BE2C (cell line): ENCODE results near the gene IFI27.
A peak's percentile ranks its signal among the peaks of the same experiment; 100 is the strongest.

ENCODE experiments used
- DNase-seq: peaks from one replicate; pipeline ENCODE4 v3.0.0-alpha.2; 2020
- H3K27me3 ChIP-seq: fragments of 250-450 bp; sonication (Bioruptor Pico); 2 replicates; pipeline ENCODE4 v1.5.1; 2020; ENCODE audit warnings: mild to moderate bottlenecking
- H3K36me3 ChIP-seq: fragments of 250-450 bp; sonication (Bioruptor Pico); 2 replicates; pipeline ENCODE4 v1.5.1; 2020; ENCODE audit warnings: mild to moderate bottlenecking
- H3K4me1 ChIP-seq: fragments of 250-450 bp; sonication (Bioruptor Pico); 2 replicates; pipeline ENCODE4 v1.5.1; 2020
- H3K4me3 ChIP-seq: 2 replicates; pipeline ENCODE4 v1.5.1; 2011; ENCODE audit warnings: low read depth, low read length
- H3K9me3 ChIP-seq: fragments of 250-450 bp; sonication (Bioruptor Pico); 2 replicates; pipeline ENCODE4 v1.5.1; 2020
- CTCF ChIP-seq: IDR thresholded peaks from 2 replicates; pipeline ENCODE4 v1.5.1; 2012; ENCODE audit warnings: mild to moderate bottlenecking, low read depth, low read length

Gene IFI27

GRCh38 chr14:94113908-94114588, 3.5 kb downstream of the IFI27 start:
- H3K27me3 ChIP-seq: no peaks in the 10 kb centered on the region
- no peak for TF ChIP-seq CTCF
- no peak for DNase-seq
- H3K36me3 ChIP-seq: no peaks in the 10 kb centered on the region
- H3K4me1 ChIP-seq: peaks cover 27% of the 10 kb centered on the region
- no peaks in the 10 kb centered on the region; the same call in none of the 2 replicates for H3K9me3 ChIP-seq
- no peak overlapping the region for H3K4me3 ChIP-seq

GRCh38 chr14:94114589-94115057, 4.1 kb downstream of the IFI27 start:
- DNase-seq: no peak
- H3K36me3 ChIP-seq: no peaks in the 10 kb centered on the region
- no peak overlapping the region for H3K4me3 ChIP-seq
- no peaks in the 10 kb centered on the region for H3K27me3 ChIP-seq
- H3K9me3 ChIP-seq: no peaks in the 10 kb centered on the region; the same call in none of the 2 replicates
- H3K4me1 ChIP-seq: peaks cover 27% of the 10 kb centered on the region
- no peak for TF ChIP-seq CTCF

GRCh38 chr14:94115058-94115591, 4.6 kb downstream of the IFI27 start:
- H3K36me3 ChIP-seq: no peaks in the 10 kb centered on the region
- no peaks in the 10 kb centered on the region; the same call in none of the 2 replicates for H3K9me3 ChIP-seq
- no peak for TF ChIP-seq CTCF
- DNase-seq: peak; percentile 41
- H3K27me3 ChIP-seq: no peaks in the 10 kb centered on the region
- H3K4me1 ChIP-seq: peaks cover 27% of the 10 kb centered on the region
- no peak overlapping the region for H3K4me3 ChIP-seq

- no peak for DNase-seq
- H3K4me3 ChIP-seq: no peak overlapping the region
- peaks cover 27% of the 10 kb centered on the region for H3K4me1 ChIP-seq
- no peaks in the 10 kb centered on the region for H3K36me3 ChIP-seq
- no peak for TF ChIP-seq CTCF
- no peaks in the 10 kb centered on the region for H3K27me3 ChIP-seq
- no peaks in the 10 kb centered on the region; the same call in none of the 2 replicates for H3K9me3 ChIP-seq
Measured at GRCh38 chr14:94115631-94116030, 5.1 kb downstream of the IFI27 start.

- H3K36me3 ChIP-seq: no peaks in the 10 kb centered on the region
- TF ChIP-seq CTCF: no peak
- no peak overlapping the region for H3K4me3 ChIP-seq
- H3K27me3 ChIP-seq: no peaks in the 10 kb centered on the region
- DNase-seq: no peak
- H3K9me3 ChIP-seq: no peaks in the 10 kb centered on the region; the same call in none of the 2 replicates
- peaks cover 27% of the 10 kb centered on the region for H3K4me1 ChIP-seq
Measured at GRCh38 chr14:94116701-94117100, 6.2 kb downstream of the IFI27 start.

- no peak for DNase-seq
- peaks cover 24% of the 10 kb centered on the region for H3K4me1 ChIP-seq
- H3K9me3 ChIP-seq: no peaks in the 10 kb centered on the region; the same call in none of the 2 replicates
- no peak for TF ChIP-seq CTCF
- no peaks in the 10 kb centered on the region for H3K36me3 ChIP-seq
- H3K4me3 ChIP-seq: no peak overlapping the region
- H3K27me3 ChIP-seq: no peaks in the 10 kb centered on the region
Measured at GRCh38 chr14:94117856-94118255, 7.3 kb downstream of the IFI27 start.
